Measurements from ENCODE around the gene ATP13A2.

GRCh38 chr1:17018849-17019248 lies 7.1 kb upstream of the ATP13A2 start:
- TF ChIP-seq, protein P1, sequence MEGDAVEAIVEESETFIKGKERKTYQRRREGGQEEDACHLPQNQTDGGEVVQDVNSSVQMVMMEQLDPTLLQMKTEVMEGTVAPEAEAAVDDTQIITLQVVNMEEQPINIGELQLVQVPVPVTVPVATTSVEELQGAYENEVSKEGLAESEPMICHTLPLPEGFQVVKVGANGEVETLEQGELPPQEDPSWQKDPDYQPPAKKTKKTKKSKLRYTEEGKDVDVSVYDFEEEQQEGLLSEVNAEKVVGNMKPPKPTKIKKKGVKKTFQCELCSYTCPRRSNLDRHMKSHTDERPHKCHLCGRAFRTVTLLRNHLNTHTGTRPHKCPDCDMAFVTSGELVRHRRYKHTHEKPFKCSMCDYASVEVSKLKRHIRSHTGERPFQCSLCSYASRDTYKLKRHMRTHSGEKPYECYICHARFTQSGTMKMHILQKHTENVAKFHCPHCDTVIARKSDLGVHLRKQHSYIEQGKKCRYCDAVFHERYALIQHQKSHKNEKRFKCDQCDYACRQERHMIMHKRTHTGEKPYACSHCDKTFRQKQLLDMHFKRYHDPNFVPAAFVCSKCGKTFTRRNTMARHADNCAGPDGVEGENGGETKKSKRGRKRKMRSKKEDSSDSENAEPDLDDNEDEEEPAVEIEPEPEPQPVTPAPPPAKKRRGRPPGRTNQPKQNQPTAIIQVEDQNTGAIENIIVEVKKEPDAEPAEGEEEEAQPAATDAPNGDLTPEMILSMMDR (conservative IDR thresholded peaks at IDR 0.05; ENCODE audit: low read length): no peak
- no peak for TF ChIP-seq EZH2phosphoT487 (IDR thresholded peaks at IDR 0.05; ENCODE audit: borderline replicate concordance, low read depth, low read length)
